ENCODE measurements around the gene CNNM1. TPM values are rescaled to one million over a fixed set of nuclear protein-coding genes. Genes with fewer than 3 reads are reported as not detected.
A peak's percentile ranks its signal among the peaks of the same experiment; 100 is the strongest.

Gene CNNM1
- total and polyA plus RNA-seq, 12 donors = 0.01 to 0.24 (median 0.10) TPM; not detected in 4

GRCh38 chr10:99331207-99331803 lies 2.1 kb downstream of the CNNM1 start:
- intact Hi-C loops (cut with DNase I) = no loop called here
- WGBS, 2 donors = 70 to 72% methylated on average over 9 of the region's 9 CpGs

GRCh38 chr10:99337311-99337811 lies 8.2 kb downstream of the CNNM1 start:
- intact Hi-C loops (cut with DNase I) = no loop called here
- ATAC-seq = peak in 5 of 8 donors; percentile 35 to 89 (median 75)

More at GRCh38 chr10:99331207-99331803, 2.1 kb downstream of the CNNM1 start:
- ATAC-seq (no peak), DNase-seq (no peak)
- Histone ChIP-seq H3K27ac (no peak overlapping the region), H3K27me3 (peaks cover 4 to 80% (median 64%) of the 10 kb centered on the region in 7 donors), H3K36me3 (no peaks in the 10 kb centered on the region), H3K4me3 (no peak overlapping the region), H3K4me1 (peaks cover 0 to 19% (median 18%) of the 10 kb centered on the region in 9 donors), H3K9me3 (no peaks in the 10 kb centered on the region)
- no peak for TF ChIP-seq CTCF (IDR thresholded peaks at IDR 0.05)

GRCh38 chr10:99337901-99338300 lies 8.7 kb downstream of the CNNM1 start:
- peaks cover 0 to 16% (median 2%) of the 10 kb centered on the region in 7 donors for H3K27me3 ChIP-seq
- no peak overlapping the region for H3K27ac ChIP-seq
- DNase-seq = no peak
- no peak for TF ChIP-seq CTCF (IDR thresholded peaks at IDR 0.05)
- H3K4me3 ChIP-seq = no peak overlapping the region
- no peak for ATAC-seq
- H3K9me3 ChIP-seq = no peaks in the 10 kb centered on the region
- H3K36me3 ChIP-seq = no peaks in the 10 kb centered on the region
- peaks cover 0 to 18% (median 3%) of the 10 kb centered on the region in 9 donors for H3K4me1 ChIP-seq
- intact Hi-C loops (cut with DNase I) = no loop called here

More at GRCh38 chr10:99337311-99337811, 8.2 kb downstream of the CNNM1 start:
- H3K4me1 ChIP-seq = peaks cover 0 to 13% (median 3%) of the 10 kb centered on the region in 9 donors
- H3K4me3 ChIP-seq = no peak overlapping the region
- peaks cover 0 to 19% (median 7%) of the 10 kb centered on the region in 7 donors for H3K27me3 ChIP-seq
- H3K36me3 ChIP-seq = no peaks in the 10 kb centered on the region
- WGBS, 2 donors = 39 to 52% methylated on average over 2 of the region's 2 CpGs
- DNase-seq = no peak
- TF ChIP-seq CTCF (IDR thresholded peaks at IDR 0.05) = no peak
- H3K9me3 ChIP-seq = no peaks in the 10 kb centered on the region
- H3K27ac ChIP-seq = no peak overlapping the region

- no peak overlapping the region for H3K27ac ChIP-seq
- intact Hi-C loops (cut with DNase I) = no loop called here
- H3K9me3 ChIP-seq = no peaks in the 10 kb centered on the region
- WGBS, 2 donors = 65 to 84% methylated on average over 1 of the region's 1 CpG
- DNase-seq (no peak), ATAC-seq (no peak)
- no peaks in the 10 kb centered on the region for H3K36me3 ChIP-seq
- peaks cover 0 to 15% (median 0%) of the 10 kb centered on the region in 7 donors for H3K27me3 ChIP-seq
- peaks cover 0 to 18% (median 3%) of the 10 kb centered on the region in 9 donors for H3K4me1 ChIP-seq
- H3K4me3 ChIP-seq = no peak overlapping the region
- TF ChIP-seq CTCF (IDR thresholded peaks at IDR 0.05) = no peak
Observed at GRCh38 chr10:99339077-99339476, 9.9 kb downstream of the CNNM1 start.
